Mucosa of descending colon (tissue), 3 donors: ENCODE data around the gene SPATC1L. TPM values are rescaled to one million over a fixed set of nuclear protein-coding genes. Genes with fewer than 3 reads are reported as not detected.
"Not testable (repeated sequence)": the region's sequence is repeated elsewhere in the genome, so short reads cannot be mapped to it uniquely, and the experiment has no call there.

ENCODE experiments used
- ATAC-seq: fragments of 200-7000 bp; cut with Tn5 transposase; one replicate; pipeline ENCODE4 v1.9.1; 2020; ENCODE audit warnings: mild to moderate bottlenecking, moderate library complexity
- DNase-seq, 3 donors: peaks; one replicate each; pipeline ENCODE4 v3.0.0-alpha.2; 2020
- H3K36me3 ChIP-seq: fragments of 200-600 bp; one replicate; pipeline ENCODE4 v1.8.0; 2021; ENCODE audit warnings: low read depth, mild to moderate bottlenecking
- H3K4me1 ChIP-seq: fragments of 200-600 bp; one replicate; pipeline ENCODE4 v1.8.0; 2021; ENCODE audit warnings: low read depth, mild to moderate bottlenecking
- H3K4me3 ChIP-seq: fragments of 200-600 bp; one replicate; pipeline ENCODE4 v1.8.0; 2021; ENCODE audit warnings: mild to moderate bottlenecking
- H3K9me3 ChIP-seq: fragments of 200-600 bp; one replicate; pipeline ENCODE4 v1.8.0; 2021; ENCODE audit warnings: mild to moderate bottlenecking
- CTCF ChIP-seq: fragments of 200-600 bp; IDR thresholded peaks from one replicate; pipeline ENCODE4 v1.8.0; 2022; ENCODE audit warnings: antibody characterized with exemption, mild to moderate bottlenecking
- intact Hi-C, 2 donors: fragments of 100-400 bp; cut with DNase I in 1 of 2; cut with micrococcal nuclease in 1 of 2; formaldehyde crosslinking; loops; one replicate each; pipeline versions ENCODE4 v1.11.0 to v1.11.1; 2022; cut with DNase I, micrococcal nuclease
- total RNA-seq, 3 donors: library from RNA; stranded (reverse); fragmentation: NEBNext Ultra II Directional in 2 of 3; extraction: Animal tissue kit (Norgen Biotek cat#: 25700) in 2 of 3; gene quantifications; one replicate each; pipeline versions ENCODE4 v1.2.1 to v1.2.4, GENCODE V29; 2021 to 2023
- donor health status: DM: no; HTN: no; CAD: no; lungs with moderate emphysema.
- donor health status: DM: no; HTN: no; CAD: no.
- donor health status: DM: no; HTN: yes; CAD: no.

SPATC1L gene
- total RNA-seq, 3 donors from 2014 or later = 4.6 to 10.9 (median 4.6) TPM

- TF ChIP-seq CTCF = no peak
- no peaks in the 10 kb centered on the region for H3K4me1 ChIP-seq
- no peak for DNase-seq
- H3K4me3 ChIP-seq = no peak overlapping the region
- no peaks in the 10 kb centered on the region for H3K36me3 ChIP-seq
- ATAC-seq = no peak
- intact Hi-C loops = no loop called here
- peaks cover 13% of the 10 kb centered on the region for H3K9me3 ChIP-seq
Observed at GRCh38 chr21:46171585-46171984, 12.7 kb downstream of the SPATC1L start.

DNA sequence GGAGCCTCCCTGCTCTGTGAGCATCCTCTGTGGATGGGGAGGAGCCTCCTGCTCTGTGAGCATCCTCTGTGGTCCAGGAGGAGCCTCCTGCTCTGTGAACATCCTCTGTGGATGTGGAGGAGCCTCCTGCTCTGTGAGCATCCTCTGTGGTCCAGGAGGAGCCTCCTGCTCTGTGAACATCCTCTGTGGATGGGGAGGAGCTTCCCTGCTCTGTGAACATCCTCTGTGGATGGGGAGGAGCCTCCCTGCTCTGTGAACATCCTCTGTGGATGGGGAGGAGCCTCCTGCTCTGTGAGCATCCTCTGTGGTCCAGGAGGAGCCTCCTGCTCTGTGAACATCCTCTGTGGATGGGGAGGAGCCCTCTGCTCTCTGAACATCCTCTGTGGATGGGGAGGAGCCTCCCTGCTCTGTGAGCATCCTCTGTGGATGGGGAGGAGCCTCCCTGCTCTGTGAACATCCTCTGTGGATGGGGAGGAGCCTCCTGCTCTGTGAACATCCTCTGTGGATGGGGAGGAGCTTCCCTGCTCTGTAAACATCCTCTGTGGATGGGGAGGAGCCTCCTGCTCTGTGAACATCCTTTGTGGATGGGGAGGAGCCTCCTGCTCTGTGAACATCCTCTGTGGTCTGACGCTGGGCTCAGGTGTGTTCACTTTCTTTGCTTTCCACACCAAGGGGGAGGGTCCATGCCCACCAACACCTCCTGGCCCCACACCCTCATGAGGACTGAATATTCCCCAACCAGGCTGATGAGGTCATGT lies 13.6 kb downstream of the SPATC1L start:
- ATAC-seq, H3K4me1 ChIP-seq: not testable (repeated sequence)

GRCh38 chr21:46168659-46169386 lies 15.4 kb downstream of the SPATC1L start:
- TF ChIP-seq CTCF = no peak
- Histone ChIP-seq H3K9me3 (no peaks in the 10 kb centered on the region), H3K4me1 (no peaks in the 10 kb centered on the region), H3K4me3 (no peak overlapping the region), H3K36me3 (no peaks in the 10 kb centered on the region)
- intact Hi-C loops = no loop called here
- ATAC-seq = no peak
- DNase-seq = no peak

More for the DNA sequence above, 13.6 kb downstream of the SPATC1L start:
- H3K36me3 ChIP-seq, intact Hi-C loops, DNase-seq, H3K4me3 ChIP-seq: not testable (repeated sequence)
- H3K9me3 ChIP-seq = peaks cover 13% of the 10 kb centered on the region

DNA sequence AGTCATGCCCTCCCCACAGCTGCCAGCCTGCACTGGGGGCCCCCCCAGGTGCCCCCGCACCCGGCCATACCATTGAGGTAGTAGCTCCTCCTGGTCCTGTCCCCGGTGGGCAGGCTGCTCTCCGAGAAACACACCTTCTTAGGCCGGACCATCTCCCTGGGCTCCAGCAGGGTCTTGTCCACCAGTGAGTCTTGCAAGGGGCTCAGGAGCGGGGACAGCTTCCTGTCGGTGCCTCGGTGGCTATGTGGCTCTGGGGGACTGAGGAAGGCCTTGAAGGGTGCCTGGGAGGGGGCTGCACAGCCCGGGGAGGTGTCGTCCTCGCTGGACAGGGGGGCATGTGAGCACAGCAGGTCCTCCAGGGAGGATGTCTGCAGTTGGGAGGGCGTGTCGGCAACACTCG lies 16.0 kb downstream of the SPATC1L start:
- no peaks in the 10 kb centered on the region for H3K4me1 ChIP-seq
- intact Hi-C loops = no loop called here
- DNase-seq = peak in 1 of 3 donors; percentile 39
- H3K36me3 ChIP-seq = no peaks in the 10 kb centered on the region
- TF ChIP-seq CTCF = no peak
- H3K4me3 ChIP-seq = no peak overlapping the region
- no peaks in the 10 kb centered on the region for H3K9me3 ChIP-seq
- no peak for ATAC-seq

GRCh38 chr21:46165098-46165497 lies 19.2 kb downstream of the SPATC1L start:
- no peaks in the 10 kb centered on the region for H3K9me3 ChIP-seq
- DNase-seq (no peak), ATAC-seq (no peak)
- no peak overlapping the region for H3K4me3 ChIP-seq
- intact Hi-C loops = no loop called here
- H3K4me1 ChIP-seq = no peaks in the 10 kb centered on the region
- no peak for TF ChIP-seq CTCF
- H3K36me3 ChIP-seq = no peaks in the 10 kb centered on the region

GRCh38 chr21:46163380-46163779 lies 20.9 kb downstream of the SPATC1L start:
- ATAC-seq (no peak), DNase-seq (no peak)
- no peak overlapping the region for H3K4me3 ChIP-seq
- intact Hi-C loops = no loop called here
- no peaks in the 10 kb centered on the region for H3K4me1 ChIP-seq
- H3K9me3 ChIP-seq = no peaks in the 10 kb centered on the region
- H3K36me3 ChIP-seq = no peaks in the 10 kb centered on the region
- TF ChIP-seq CTCF = no peak
